Fibroblast of mammary gland (primary cell): Measurements from ENCODE around the gene IVNS1ABP.

Experiments
- DNase-seq: peaks from one replicate; pipeline ENCODE4 v3.0.0-alpha.2; 2010; ENCODE audit warnings: low read depth
- H3K4me3 ChIP-seq: 2 replicates; pipeline ENCODE4 v1.5.1; 2011; ENCODE audit warnings: low read depth, mild to moderate bottlenecking, low read length, moderate library complexity; ENCODE audit not compliant: control insufficient read depth
- TF ChIP-seq, protein P1 (sequence below): conservative IDR thresholded peaks from 2 replicates; pipeline ENCODE4 v1.5.1; 2011; ENCODE audit warnings: low read depth, low read length, inconsistent platforms; ENCODE audit not compliant: control insufficient read depth, insufficient read depth

The IVNS1ABP gene

DNA sequence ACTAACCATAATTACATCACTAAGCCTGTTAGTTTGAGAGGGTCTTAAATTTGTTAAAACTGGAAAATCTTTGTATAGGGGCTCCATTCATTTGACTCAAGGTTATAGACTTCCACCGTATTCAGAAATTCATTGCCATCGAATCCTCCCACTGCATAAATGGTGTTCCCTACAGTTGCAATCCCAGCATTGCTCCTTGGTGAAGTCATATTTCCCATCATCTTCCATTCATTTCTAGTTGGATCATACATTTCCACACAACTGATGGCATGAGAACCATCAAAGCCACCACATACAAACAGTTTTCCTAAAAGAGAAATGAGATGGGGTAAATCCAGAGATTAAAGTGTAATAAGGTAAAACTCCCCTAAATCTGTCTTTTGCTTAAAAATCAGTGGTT is 19.1 kb downstream of the IVNS1ABP start:
- DNase-seq = no peak
- TF ChIP-seq, protein P1, sequence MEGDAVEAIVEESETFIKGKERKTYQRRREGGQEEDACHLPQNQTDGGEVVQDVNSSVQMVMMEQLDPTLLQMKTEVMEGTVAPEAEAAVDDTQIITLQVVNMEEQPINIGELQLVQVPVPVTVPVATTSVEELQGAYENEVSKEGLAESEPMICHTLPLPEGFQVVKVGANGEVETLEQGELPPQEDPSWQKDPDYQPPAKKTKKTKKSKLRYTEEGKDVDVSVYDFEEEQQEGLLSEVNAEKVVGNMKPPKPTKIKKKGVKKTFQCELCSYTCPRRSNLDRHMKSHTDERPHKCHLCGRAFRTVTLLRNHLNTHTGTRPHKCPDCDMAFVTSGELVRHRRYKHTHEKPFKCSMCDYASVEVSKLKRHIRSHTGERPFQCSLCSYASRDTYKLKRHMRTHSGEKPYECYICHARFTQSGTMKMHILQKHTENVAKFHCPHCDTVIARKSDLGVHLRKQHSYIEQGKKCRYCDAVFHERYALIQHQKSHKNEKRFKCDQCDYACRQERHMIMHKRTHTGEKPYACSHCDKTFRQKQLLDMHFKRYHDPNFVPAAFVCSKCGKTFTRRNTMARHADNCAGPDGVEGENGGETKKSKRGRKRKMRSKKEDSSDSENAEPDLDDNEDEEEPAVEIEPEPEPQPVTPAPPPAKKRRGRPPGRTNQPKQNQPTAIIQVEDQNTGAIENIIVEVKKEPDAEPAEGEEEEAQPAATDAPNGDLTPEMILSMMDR = no peak
- no peak overlapping the region for H3K4me3 ChIP-seq

DNA sequence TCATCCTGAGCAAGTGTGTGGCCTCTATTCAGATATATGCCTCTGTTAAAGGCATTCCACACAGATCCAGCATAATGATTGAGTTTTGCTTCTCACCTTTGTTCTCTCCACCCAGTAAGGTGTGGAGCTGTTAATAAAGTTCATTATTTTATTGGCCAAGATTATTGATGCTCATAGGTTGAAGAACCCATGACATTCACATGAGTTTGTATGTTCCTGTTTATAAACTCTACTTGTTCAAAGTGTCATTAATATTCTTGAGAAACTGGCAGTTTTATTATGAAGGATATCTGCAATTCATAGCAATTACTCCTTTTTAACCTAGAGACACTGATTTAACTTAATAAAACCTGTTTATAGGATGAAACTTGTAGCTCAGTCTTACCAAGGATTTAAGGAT is 22.0 kb downstream of the IVNS1ABP start:
- no peak overlapping the region for H3K4me3 ChIP-seq
- TF ChIP-seq, protein P1 = no peak
- no peak for DNase-seq

DNA sequence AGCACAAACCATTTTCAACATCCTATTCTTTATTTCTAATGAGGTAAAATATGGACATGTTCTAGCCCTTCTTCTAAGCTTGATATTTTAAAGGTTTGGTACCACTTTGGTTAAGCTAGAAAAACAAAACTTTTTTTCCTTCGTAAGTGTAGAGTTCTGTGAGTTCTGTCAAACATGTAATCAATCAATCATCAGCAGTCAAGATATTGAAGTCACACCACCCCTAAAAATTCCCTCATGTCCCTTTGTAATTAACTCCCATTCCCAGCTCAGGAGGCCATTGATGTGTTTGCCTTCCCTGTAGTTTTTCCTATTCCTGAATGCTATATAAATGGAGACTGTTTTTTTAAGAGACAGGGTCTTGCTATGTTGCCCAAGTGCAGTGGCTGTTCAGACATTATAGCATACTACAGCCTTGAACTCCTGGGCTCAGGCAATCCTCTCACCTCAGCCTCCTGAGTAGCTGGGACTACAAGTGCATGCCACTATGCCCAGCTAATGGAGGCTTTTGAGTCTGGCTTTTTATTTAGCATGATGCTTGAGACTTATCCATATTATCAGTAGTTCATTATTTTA is 23.0 kb downstream of the IVNS1ABP start:
- H3K4me3 ChIP-seq = no peak overlapping the region
- TF ChIP-seq, protein P1 = no peak
- DNase-seq = no peak

DNA sequence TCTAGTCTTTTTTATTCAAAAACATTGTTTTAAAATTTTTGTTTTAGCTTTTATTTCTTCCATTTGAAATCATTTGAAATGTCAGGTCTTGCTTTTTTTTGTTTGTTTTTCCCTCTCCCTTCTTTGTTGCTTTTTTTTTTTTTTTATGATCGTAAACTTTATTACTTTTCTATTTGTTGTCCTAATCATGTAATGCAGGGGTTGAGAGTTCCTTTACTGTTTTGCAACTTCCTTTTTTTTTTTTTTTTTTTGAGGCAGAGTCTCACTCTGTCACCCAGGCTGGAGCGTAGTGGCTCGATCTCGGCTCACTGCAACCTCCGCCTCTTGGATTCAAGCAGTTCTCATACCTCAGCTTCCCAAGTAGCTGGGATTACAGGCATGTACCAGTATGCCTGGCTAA is 24.8 kb downstream of the IVNS1ABP start:
- H3K4me3 ChIP-seq = no peak overlapping the region
- TF ChIP-seq, protein P1 = no peak
- DNase-seq = no peak

DNA sequence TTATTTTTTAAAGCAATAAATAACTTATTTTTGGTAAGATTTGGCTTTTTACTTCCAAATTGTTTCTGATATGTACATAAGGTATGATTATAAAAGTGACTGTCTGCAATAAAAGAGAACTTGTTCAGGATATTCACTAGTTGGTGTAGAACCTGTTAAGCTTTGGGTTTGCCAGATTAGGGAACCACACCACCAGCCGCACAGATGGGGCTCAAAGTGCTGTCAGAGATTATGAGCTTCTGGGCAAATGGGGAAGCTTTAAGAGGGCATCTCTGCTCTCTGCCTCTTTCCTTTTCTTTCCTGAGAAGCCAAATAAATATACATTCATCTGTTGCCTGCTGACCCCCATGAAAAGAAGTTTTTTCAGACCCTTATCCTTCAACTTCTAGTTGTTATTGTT is 25.4 kb downstream of the IVNS1ABP start:
- no peak for DNase-seq
- TF ChIP-seq, protein P1 = no peak
- H3K4me3 ChIP-seq = no peak overlapping the region

DNA sequence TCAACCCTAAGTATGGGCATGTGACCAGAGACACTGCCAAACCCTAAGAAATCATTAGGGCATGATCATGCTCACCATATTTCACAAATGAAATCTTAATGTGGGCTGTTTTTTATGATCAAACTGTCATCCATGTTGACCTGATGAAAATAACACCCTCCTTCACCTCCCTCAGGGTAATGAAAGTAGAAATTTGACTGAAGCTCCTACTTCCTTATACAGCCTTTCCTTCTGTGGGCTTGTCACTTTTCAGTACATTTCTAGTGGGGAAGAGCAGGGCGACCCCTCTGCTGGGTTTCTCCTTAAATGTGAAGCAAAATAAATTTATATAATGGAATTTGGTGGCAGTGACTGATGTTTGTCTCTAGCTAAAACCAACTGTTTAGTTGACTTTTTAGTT is 25.9 kb downstream of the IVNS1ABP start:
- DNase-seq = no peak
- no peak overlapping the region for H3K4me3 ChIP-seq
- TF ChIP-seq, protein P1 = no peak

DNA sequence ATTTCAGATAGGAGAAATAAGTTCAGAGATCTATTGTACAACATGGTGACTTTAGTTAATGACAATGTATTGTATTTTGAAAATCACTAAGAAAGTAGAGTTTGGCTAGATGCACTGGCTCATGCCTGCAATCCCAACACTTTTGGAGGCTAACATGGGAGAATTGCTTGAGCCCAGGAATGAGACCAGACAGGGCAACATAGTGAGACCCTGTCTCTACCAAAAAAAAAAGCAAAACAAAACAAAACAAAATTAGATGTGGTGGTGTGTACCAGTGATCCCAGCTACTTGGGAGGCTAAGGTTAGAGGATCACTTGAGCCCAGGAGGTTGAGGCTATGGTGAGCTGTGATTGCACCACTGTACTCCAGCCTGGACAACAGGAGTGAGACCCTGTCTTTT is 27.2 kb downstream of the IVNS1ABP start:
- no peak overlapping the region for H3K4me3 ChIP-seq
- no peak for DNase-seq
- TF ChIP-seq, protein P1 = no peak
